ENCODE measurements around the gene FAM47E. TPM values are rescaled to one million over a fixed set of nuclear protein-coding genes. Genes with fewer than 3 reads are reported as not detected.
A peak's percentile ranks its signal among the peaks of the same experiment; 100 is the strongest.

FAM47E gene
- total RNA-seq, 2 donors from 2014 or later = 12.3 to 15.1 TPM

DNA sequence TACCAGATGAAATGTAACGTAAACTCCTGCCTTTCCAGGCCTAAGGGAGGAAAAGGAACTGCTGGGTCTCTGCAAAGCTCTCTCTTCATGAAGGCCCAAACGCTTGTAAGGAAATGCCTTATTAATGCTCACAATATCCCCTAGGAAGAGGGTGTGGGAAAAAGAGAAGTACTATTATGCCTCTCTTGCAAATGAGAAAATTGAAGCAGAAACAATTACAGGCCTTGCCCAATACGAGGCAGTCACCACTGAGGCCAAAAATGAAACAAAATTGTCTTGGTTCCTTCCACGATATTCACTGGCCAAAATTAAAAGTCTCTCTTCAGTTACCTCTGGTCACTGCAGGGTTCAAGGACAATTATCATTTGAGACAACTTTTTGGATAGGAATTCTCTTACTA, 41.1 kb upstream of the FAM47E start:
- WGBS = 58% methylated on average over 4 of the region's 4 CpGs
- peak overlapping the region in 1 of 2 donors; percentile 83 for H3K4me3 ChIP-seq

DNA sequence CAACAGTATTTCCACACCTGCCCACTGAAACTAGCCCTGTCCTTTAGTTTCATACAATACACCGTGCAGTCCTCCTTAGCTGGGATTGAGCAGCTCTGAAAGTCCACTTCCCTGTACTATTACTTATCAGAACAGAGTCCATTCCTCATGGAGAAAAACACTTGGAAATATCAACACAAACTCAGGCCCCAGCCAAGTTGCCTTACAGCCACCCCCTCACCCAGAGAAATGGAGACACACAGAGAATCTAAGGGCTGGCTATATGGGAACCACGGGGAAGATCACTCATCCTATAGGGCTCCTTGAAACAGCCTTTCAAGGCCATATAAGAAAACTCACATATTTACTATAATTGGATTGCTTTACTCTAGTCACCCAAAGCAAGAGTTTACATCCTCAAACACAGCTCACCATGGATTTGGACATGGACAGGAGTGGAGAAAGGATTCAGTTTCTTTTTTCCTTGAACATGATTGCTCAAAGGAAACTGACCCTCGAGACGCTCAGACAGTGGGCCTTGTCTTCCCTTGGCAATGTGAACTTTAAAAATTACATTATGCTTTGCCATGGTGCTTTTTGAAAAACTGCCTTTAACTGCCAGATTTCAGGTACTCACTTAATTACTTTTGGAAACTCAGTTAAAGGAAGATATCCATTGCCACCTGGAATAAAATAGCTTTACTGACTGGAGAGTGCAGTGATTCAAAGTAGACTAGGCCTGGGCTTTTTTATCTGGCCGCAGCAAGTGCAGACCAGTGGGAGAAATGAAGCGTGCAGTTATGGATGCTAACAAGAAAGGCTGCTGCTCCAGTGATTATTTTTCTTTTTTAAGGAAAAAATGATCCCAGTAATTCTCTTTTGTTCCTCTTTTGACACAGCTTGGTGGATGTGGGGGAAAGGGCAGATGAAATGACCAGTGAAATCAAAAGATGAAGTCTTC, 39.5 kb upstream of the FAM47E start:
- H3K36me3 ChIP-seq = no peaks in the 10 kb centered on the region
- H3K4me3 ChIP-seq = peak overlapping the region; percentile 83 to 87
- H3K4me1 ChIP-seq (replicated peaks) = peaks cover 23% of the 10 kb centered on the region
- no peaks in the 10 kb centered on the region for H3K9me3 ChIP-seq
- peak overlapping the region; percentile 96 for H3K27ac ChIP-seq
- intact Hi-C loops (cut with DNase I) = loop anchor here (2.0 to 10.0 kb wide), 3 partner anchors 40 to 95 kb away; partner anchors contain the start of genes FAM47E, NUP54 and STBD1
- WGBS = 32% methylated on average over 6 of the region's 6 CpGs
- TF ChIP-seq POLR2A (IDR thresholded peaks at IDR 0.05) = no peak
- no peaks in the 10 kb centered on the region for H3K27me3 ChIP-seq (replicated peaks; ENCODE audit: insufficient read depth)
- no peak for DNase-seq (ENCODE audit: low spot score)

More for the DNA sequence above, 41.1 kb upstream of the FAM47E start:
- Histone ChIP-seq H3K9me3 (no peaks in the 10 kb centered on the region), H3K4me1 (replicated peaks) (peaks cover 26% of the 10 kb centered on the region), H3K36me3 (no peaks in the 10 kb centered on the region), H3K27ac (peak overlapping the region; percentile 78 to 96), H3K27me3 (replicated peaks; ENCODE audit: insufficient read depth) (no peaks in the 10 kb centered on the region)
- no peak for DNase-seq (ENCODE audit: low spot score)
- TF ChIP-seq POLR2A (IDR thresholded peaks at IDR 0.05) = no peak
- TF ChIP-seq, protein P1, sequence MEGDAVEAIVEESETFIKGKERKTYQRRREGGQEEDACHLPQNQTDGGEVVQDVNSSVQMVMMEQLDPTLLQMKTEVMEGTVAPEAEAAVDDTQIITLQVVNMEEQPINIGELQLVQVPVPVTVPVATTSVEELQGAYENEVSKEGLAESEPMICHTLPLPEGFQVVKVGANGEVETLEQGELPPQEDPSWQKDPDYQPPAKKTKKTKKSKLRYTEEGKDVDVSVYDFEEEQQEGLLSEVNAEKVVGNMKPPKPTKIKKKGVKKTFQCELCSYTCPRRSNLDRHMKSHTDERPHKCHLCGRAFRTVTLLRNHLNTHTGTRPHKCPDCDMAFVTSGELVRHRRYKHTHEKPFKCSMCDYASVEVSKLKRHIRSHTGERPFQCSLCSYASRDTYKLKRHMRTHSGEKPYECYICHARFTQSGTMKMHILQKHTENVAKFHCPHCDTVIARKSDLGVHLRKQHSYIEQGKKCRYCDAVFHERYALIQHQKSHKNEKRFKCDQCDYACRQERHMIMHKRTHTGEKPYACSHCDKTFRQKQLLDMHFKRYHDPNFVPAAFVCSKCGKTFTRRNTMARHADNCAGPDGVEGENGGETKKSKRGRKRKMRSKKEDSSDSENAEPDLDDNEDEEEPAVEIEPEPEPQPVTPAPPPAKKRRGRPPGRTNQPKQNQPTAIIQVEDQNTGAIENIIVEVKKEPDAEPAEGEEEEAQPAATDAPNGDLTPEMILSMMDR (IDR thresholded peaks at IDR 0.05) = no peak
- TF ChIP-seq POLR2AphosphoS5 (IDR thresholded peaks at IDR 0.05) = no peak
- intact Hi-C loops (cut with DNase I) = loop anchor here (5.0 to 10.0 kb wide), 2 partner anchors 42 to 66 kb away; partner anchors contain the start of genes FAM47E and NUP54

DNA sequence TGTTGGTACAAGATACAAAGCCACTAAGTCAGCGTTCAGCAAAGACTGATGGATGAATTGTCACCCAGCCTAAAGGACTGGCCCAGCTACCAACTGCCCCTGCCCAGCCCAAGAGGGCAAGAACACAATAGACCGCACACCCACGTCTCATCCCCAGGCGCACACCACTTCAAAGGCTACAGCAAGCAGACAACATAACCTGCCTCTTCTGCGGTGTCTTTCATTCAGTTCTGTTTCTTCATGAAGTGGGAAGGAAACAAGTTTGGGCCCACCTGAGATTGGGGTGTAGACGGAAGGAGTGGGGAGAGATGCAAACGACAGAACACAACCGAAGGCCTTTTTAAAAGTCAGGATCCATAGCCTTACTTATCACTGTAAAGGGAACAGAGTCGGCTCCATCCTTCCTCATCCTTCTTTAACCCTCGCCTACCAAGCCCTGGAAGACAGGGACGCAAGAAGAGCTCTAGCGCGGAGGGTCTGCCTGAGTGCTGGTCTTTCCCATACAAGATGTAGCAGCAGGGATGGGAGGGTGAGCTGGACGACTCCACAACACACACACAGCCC, 38.6 kb upstream of the FAM47E start:
- no peak for DNase-seq (ENCODE audit: low spot score)
- H3K4me1 ChIP-seq (replicated peaks) = peaks cover 20% of the 10 kb centered on the region
- no peaks in the 10 kb centered on the region for H3K36me3 ChIP-seq
- no peaks in the 10 kb centered on the region for H3K27me3 ChIP-seq (replicated peaks; ENCODE audit: insufficient read depth)
- H3K27ac ChIP-seq = peak overlapping the region; percentile 96
- no peak for TF ChIP-seq POLR2A (IDR thresholded peaks at IDR 0.05)
- H3K9me3 ChIP-seq = no peaks in the 10 kb centered on the region
- peak overlapping the region; percentile 83 to 87 for H3K4me3 ChIP-seq
- intact Hi-C loops (cut with DNase I) = loop anchor here (2.0 to 10.0 kb wide), 3 partner anchors 39 to 94 kb away; partner anchors contain the start of genes FAM47E, NUP54 and STBD1
- 5% methylated on average over 13 of the region's 14 CpGs for WGBS

DNA sequence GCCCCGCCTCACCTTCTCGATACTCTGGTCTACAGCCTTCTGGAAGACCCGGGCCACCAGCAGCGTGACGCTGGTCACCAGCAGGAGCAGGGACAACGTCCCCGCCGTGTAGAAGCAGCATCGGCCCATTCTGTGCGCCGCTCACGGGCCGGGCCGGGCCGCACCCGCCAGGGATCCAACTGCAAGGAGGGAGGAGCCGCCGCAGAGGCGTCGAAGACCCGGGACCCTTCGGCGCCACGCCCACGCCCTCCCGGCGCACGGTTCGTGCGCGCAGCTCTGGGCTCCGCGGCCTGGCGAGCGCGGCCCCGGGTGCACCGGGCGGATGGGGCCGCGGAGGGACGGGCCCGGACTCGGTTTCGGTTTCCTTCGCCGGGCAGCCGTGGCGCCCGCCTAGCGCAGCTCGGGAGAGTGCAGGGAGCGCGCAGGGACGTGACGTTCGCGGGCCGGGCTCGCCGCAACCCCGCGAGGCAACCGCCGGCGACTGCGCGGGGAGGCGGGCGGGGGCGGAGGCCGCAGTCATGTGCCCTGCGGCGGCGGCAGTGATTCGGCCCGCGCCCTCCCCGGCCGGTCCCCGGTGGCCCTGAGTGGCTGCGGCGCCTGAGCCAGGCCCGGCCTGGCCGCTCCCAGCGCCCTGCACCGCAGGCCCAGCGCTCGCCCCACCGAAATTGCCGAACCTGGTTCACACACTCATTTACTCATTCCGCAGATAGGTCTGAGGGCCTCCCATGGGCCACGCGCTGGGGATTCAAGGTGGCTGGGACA, 37.9 kb upstream of the FAM47E start, which contains the start of gene SCARB2:
Gene SCARB2 (minus strand): TSS at position 410 of the 762 bp plus-strand sequence. CDS start 281 bp downstream, at position 129.
- Histone ChIP-seq H3K27ac (peak within 1 kb of the TSS; percentile 96), H3K9me3 (no peaks in the 10 kb centered on the region), H3K4me3 (peak within 1 kb of the TSS; percentile 83 to 87), H3K27me3 (replicated peaks; ENCODE audit: insufficient read depth) (no peaks in the 10 kb centered on the region), H3K36me3 (no peaks in the 10 kb centered on the region), H3K4me1 (replicated peaks) (peaks cover 20% of the 10 kb centered on the region)
- TF ChIP-seq, protein P1 (IDR thresholded peaks at IDR 0.05) = peak in 2 of 4 experiments; percentile 19 to 20
- TF ChIP-seq POLR2AphosphoS5 (IDR thresholded peaks at IDR 0.05) (no peak), POLR2A (IDR thresholded peaks at IDR 0.05) (peak; percentile 87)
- peak; percentile 86 for DNase-seq (ENCODE audit: low spot score)
- under 1% methylated on average over 22 of the region's 94 CpGs for WGBS
- intact Hi-C loops (cut with DNase I) = loop anchor here (2.0 to 10.0 kb wide), 3 partner anchors 39 to 93 kb away; partner anchors contain the start of genes FAM47E, NUP54 and STBD1

DNA sequence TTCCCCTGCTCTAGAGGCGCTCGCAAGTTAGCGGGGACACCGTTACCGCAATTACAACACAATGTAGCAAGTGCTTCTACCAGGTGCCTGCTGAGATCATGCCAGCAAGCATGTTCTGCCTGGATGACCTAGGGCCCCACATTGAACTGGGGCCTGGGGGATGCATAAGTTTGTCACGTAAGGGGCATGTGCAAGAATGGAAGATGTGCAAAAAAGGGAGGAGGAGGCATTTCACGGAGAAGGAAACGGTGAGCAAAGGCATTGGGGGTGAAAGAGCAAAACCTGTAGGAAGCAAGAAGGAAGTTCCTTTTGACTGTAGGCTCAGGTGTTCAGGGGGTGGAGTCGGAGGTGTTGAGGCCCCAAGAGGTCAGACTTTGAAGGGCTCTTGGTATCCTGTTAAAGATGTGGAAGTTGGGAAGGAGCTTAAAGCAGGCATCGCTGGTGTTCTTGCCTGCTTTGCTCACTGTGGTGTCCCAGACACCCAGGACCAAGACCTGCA, 37.3 kb upstream of the FAM47E start:
- no peak for DNase-seq (ENCODE audit: low spot score)
- WGBS = 10% methylated on average over 10 of the region's 10 CpGs
- Histone ChIP-seq H3K4me3 (peak overlapping the region; percentile 83 to 87), H3K36me3 (no peaks in the 10 kb centered on the region), H3K4me1 (replicated peaks) (peaks cover 20% of the 10 kb centered on the region), H3K9me3 (no peaks in the 10 kb centered on the region), H3K27ac (peak overlapping the region; percentile 96), H3K27me3 (replicated peaks; ENCODE audit: insufficient read depth) (no peaks in the 10 kb centered on the region)
- intact Hi-C loops (cut with DNase I) = loop anchor here (5.0 to 10.0 kb wide), 2 partner anchors 38 to 69 kb away; partner anchors contain the start of genes FAM47E and NUP54
- TF ChIP-seq POLR2AphosphoS5 (IDR thresholded peaks at IDR 0.05) (no peak), POLR2A (IDR thresholded peaks at IDR 0.05) (no peak)
- TF ChIP-seq, protein P1 (IDR thresholded peaks at IDR 0.05) = no peak

Measured in prostate gland (tissue), 2 donors.